Measurements from ENCODE around the gene LAMA2.

DNA sequence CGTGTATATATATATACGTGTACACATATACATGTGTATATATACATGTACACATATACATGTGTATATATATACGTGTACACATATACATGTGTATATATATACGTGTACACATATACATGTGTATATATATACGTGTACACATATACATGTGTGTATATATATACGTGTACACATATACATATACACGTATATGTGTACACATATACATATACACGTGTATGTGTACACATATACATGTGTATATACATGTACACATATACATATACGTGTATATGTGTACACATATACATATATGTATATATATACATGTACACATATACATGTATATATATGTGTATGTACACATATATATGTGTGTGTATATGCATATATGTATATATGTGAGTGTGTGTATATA, 317.2 kb downstream of the LAMA2 start:
- no peak for TF ChIP-seq POLR2A (IDR thresholded peaks at IDR 0.05; ENCODE audit: extremely low read depth, insufficient read length)
- TF ChIP-seq, protein P1, sequence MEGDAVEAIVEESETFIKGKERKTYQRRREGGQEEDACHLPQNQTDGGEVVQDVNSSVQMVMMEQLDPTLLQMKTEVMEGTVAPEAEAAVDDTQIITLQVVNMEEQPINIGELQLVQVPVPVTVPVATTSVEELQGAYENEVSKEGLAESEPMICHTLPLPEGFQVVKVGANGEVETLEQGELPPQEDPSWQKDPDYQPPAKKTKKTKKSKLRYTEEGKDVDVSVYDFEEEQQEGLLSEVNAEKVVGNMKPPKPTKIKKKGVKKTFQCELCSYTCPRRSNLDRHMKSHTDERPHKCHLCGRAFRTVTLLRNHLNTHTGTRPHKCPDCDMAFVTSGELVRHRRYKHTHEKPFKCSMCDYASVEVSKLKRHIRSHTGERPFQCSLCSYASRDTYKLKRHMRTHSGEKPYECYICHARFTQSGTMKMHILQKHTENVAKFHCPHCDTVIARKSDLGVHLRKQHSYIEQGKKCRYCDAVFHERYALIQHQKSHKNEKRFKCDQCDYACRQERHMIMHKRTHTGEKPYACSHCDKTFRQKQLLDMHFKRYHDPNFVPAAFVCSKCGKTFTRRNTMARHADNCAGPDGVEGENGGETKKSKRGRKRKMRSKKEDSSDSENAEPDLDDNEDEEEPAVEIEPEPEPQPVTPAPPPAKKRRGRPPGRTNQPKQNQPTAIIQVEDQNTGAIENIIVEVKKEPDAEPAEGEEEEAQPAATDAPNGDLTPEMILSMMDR (IDR thresholded peaks at IDR 0.05; ENCODE audit: low read depth, low read length): no peak

Data from NB4 (cell line).